ENCODE data around the gene PFDN6. TPM values are rescaled to one million over a fixed set of nuclear protein-coding genes. Genes with fewer than 3 reads are reported as not detected.

PFDN6 gene
- total RNA-seq = 20.5 TPM

DNA sequence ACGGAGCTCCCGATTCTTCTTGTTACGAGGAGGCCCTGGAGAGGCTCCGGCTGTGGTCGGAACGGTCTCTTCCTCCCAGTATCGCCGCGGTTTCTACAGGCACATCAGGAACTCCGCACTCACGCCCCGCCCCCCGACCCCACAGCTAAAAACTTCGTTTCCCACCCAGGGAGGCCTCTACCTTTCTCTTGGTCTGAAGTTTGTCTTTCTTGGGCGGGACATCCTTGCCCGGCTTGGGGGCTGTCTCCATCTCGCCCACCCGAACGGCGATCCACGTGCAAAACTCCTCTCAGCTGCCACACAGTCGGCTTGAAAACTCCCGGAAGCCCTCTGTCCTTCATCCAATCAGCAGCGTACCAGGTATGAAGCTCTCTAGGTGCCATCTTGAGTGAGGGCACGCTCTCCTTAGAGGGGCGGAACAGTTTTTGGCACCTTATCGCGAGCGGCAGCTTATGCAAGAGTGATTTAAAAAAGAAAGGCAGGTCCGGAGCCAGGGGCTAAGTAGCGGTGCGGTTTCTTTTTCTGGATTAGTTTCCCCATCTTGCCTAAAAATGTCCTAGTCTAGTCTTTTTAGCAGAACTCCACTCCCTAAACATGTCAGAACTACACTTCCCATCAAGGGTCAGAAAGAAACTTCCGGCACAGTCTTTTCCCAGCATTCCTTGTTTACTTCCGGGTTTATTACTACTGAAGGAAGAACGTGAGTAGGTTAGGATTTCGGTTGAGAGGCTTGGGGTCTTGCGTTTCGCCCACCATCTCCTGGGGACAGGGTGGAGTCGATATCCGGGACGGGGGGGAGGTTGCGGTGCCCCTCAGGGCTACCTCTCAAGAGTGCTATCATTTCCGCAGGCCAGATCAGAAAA is at the start of gene PFDN6, which contains the start of gene WDR46:
TSS of gene PFDN6 (plus strand) at position 681 of the 863 bp plus-strand sequence. CDS start 256 bp downstream, outside the sequence.
TSS of gene WDR46 (minus strand) at position 319 of the 863 bp plus-strand sequence. CDS start at position 250, 69 bp downstream.

DNA sequence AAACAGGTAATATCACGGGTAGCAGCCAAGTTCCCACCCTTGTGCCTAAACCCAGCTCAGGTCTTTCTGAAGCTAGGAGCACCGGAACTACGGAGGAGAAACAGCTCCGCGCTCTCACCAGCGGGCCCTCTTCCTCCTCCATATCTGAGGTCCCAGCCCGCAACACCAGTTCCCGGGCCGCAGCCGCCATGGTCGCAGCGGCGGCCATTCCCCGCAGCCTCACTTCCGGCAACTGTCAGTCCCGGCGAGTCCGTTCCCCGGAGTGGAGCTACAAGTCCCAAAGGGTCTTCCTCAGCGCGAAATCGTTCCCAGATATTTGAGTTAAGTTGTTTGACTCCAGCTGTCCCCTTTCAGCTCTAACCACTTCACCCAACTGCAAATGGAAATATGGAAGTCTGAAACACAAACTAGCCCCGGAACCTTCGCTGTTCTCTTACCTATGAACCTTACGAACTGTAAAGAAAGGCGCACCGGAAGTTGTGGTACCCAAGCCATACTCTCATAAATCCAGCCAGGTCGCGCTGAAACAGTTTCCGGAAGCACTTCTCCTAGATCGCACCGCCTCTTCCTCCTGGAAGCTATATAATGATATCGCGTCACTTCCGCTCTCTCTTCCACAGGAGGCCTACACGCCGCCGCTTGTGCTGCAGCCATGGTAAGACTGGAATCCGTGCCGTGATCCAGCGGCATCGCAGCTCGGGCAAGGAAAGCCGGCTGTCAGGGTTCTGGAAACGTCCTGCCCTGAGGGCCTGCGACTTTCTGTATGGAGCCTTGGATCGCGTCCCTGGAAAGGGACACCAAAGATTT is 17.7 kb upstream of the PFDN6 start, which contains the start of the genes RPS18 and VPS52:
TSS of gene RPS18 (plus strand) at position 608 of the 807 bp plus-strand sequence. CDS start at position 653, 45 bp downstream.
TSS of gene VPS52 (minus strand) at position 409 of the 807 bp plus-strand sequence. CDS start at position 208, 201 bp downstream.

DNA sequence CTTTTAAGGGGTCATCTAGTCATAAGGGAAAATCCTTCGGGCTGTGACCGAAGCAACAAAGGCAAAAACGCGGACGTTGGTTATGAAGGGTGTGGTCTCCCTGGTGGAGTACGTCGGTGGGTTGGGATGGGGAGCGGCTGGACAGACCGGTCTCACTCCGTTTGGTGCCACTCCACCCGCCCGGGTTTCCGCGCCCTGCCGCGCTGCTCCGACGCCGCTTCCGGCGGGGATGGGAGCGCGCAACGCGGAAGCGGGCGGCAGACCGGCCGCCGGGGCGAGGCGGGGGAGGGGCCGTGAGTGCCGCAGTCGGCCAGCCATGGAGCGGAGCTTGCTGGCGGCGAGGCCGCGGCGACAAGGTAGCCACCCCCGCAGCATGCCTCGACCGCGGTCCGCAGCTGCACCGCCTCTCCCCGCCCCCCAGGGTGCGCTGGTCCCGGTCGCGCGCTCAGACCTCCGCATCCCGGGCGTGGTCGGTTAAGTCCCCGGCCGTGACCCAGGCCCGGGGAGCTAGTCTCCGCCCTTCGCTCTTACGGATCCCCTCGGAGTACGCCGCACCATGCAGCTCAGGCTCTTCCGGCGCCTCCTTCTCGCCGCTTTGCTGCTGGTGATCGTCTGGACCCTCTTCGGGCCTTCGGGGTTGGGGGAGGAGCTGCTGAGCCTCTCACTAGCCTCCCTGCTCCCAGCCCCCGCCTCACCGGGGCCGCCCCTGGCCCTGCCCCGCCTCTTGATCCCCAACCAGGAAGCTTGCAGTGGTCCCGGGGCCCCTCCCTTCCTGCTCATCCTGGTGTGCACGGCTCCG is 12.3 kb upstream of the PFDN6 start, which contains the start of gene B3GALT4:
TSS of gene B3GALT4 (plus strand) at position 260 of the 799 bp plus-strand sequence. CDS start at position 557, 297 bp downstream.

DNA sequence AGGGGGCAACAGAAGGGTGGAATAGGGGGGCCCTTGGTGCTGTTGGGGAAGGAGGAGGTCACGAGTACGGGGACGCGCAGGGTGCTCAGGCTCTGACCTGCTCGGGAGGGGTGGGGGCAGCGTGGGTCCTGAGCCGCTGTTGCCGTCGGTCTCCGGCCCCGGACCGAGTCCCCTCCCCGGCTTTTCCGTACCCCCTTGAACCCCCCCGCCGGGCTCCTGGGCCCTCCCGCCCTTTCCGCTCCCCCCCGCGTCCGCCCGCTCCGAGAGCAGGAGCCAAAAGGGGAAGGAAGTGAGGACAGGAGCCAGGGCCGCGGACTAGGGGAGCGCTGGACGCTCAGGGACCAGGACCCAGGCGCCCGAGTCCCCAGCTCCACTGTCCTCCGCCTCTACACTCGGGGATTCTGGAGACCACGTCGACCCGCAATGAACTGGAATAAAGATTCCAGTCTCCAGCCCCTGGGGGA is 9.4 kb downstream of the PFDN6 start, which contains the start of gene RGL2:
TSS of gene RGL2 (minus strand) at position 170 of the 464 bp plus-strand sequence. CDS start 332 bp downstream, outside the sequence.

DNA sequence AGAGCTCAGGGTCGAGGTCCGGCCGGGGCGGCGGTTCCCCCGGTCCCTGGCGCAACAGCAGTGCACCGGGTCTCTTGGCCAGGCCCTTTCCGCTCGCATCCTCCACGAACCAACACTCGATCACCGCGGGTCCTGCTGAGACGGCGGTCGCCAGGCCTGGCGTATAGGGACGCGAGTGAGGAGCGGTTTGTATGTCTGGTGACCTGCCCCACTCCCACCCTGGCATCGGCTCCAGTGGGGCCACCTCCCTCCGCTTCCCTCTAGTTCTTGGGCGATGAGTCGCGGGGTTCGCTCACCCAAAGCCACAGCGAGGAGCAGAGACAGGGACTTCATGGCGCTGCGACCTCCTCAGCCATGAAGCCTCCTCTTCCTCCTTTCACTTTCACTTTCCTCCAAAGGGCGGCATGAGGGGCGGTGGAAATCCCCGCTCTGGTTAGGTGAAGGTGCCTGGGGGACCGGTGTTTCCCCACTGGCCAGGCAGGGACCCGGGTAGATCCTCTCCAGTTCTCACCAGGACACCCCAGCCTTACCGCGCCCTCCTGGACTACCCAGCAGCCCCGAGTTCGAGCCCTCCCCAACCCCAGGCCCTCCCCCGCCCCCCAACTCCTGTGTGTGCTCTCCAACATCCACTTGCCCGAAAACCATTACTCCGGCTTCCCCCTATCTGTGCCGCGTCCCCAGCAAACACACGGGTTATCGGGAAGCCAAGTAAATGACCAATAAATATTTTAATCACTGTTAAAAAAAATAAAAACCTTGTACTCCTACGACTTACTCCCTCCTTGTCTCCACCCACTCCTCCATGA is 24.5 kb downstream of the PFDN6 start, which contains the start of gene TAPBP:
TSS of gene TAPBP (minus strand) at position 370 of the 806 bp plus-strand sequence. CDS start at position 333, 37 bp downstream.

DNA sequence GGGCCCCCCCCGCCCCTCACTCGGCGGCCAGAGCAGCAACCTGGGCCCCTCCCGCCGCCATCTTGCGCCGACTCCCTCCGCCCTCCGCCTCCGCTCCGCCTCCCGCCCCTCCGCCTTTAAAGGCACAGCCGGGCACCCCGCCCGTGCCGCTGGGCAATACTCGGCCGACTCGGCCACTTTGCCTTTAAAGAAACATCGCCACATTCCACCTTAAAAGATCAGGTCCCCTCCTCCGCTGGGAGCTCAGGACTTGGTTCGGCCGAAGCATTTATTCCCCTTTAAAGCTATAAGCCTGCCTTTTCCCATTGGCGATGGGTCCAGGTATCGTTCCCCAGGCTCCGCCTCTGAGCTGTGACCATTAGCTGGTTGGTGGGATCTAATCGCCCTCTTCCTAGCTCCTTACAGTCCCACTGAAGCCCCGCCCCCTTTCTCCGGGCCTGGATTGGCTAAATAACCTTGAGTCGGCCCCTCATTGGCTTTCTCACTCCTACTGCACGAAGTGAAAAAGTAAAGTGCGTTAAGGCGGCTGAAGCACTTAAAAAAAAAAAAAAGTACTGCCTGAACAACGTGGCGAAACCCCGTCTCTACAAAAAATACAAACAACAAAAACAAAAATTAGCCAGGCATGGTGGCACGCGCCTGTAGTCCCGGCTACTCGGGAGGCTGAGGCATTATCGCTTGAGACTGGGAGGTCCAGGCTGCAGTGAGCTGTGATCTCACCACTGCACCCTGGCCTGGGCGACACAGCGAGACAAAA is 28.4 kb downstream of the PFDN6 start, which contains the start of gene ZBTB22:
TSS of gene ZBTB22 (minus strand) at position 76 of the 757 bp plus-strand sequence. CDS start 828 bp downstream, outside the sequence.

Other genes with a start within 250 kb of the PFDN6 start
- 7.6 TPM for gene HLA-DPA1, start 216.0 kb upstream of the PFDN6 start, total RNA-seq
- 6.7 TPM for gene HLA-DPB1, start 213.6 kb upstream of the PFDN6 start, total RNA-seq
- gene COL11A2, start 97.1 kb upstream of the PFDN6 start, total RNA-seq = 39.0 TPM
- 34.6 TPM for gene RXRB, start 88.9 kb upstream of the PFDN6 start, total RNA-seq
- 60.0 TPM for gene SLC39A7, start 88.7 kb upstream of the PFDN6 start, total RNA-seq
- 14.3 TPM for gene HSD17B8, start 84.9 kb upstream of the PFDN6 start, total RNA-seq
- gene RING1, start 81.1 kb upstream of the PFDN6 start, total RNA-seq = 30.7 TPM
- 51.6 TPM for gene VPS52, start 17.7 kb upstream of the PFDN6 start, total RNA-seq
- gene RPS18, start 17.5 kb upstream of the PFDN6 start, total RNA-seq = 1,580 TPM
- gene B3GALT4, start 12.5 kb upstream of the PFDN6 start, total RNA-seq = 6.3 TPM
- gene WDR46, start 362 bp upstream of the PFDN6 start, total RNA-seq = 39.2 TPM
- 45.5 TPM for gene RGL2, start 9.3 kb downstream of the PFDN6 start, total RNA-seq
- gene TAPBP, start 24.5 kb downstream of the PFDN6 start, total RNA-seq = 45.8 TPM
- 26.7 TPM for gene ZBTB22, start 28.1 kb downstream of the PFDN6 start, total RNA-seq
- gene DAXX, start 33.4 kb downstream of the PFDN6 start, total RNA-seq = 31.8 TPM
- gene KIFC1, start 102.2 kb downstream of the PFDN6 start, total RNA-seq = 13.2 TPM
- gene PHF1, start 121.4 kb downstream of the PFDN6 start, total RNA-seq = 40.9 TPM
- 76.4 TPM for gene CUTA, start 128.5 kb downstream of the PFDN6 start, total RNA-seq
- 17.9 TPM for gene SYNGAP1, start 130.5 kb downstream of the PFDN6 start, total RNA-seq
- 9.0 TPM for gene ZBTB9, start 165.0 kb downstream of the PFDN6 start, total RNA-seq